Stimulated activated CD4-positive, alpha-beta T cell treated with anti-CD3 and anti-CD28 coated beads, Interleukin-4, amount 100 ng/mL, for 48 hours (primary cell): Measurements from ENCODE around the gene RNF167.

Source experiments
- DNase-seq, 2 donors: peaks; one replicate each; pipeline ENCODE4 v3.0.0-alpha.2; 2020; ENCODE audit warnings: low read depth in 2 of 2

The RNF167 gene

DNA sequence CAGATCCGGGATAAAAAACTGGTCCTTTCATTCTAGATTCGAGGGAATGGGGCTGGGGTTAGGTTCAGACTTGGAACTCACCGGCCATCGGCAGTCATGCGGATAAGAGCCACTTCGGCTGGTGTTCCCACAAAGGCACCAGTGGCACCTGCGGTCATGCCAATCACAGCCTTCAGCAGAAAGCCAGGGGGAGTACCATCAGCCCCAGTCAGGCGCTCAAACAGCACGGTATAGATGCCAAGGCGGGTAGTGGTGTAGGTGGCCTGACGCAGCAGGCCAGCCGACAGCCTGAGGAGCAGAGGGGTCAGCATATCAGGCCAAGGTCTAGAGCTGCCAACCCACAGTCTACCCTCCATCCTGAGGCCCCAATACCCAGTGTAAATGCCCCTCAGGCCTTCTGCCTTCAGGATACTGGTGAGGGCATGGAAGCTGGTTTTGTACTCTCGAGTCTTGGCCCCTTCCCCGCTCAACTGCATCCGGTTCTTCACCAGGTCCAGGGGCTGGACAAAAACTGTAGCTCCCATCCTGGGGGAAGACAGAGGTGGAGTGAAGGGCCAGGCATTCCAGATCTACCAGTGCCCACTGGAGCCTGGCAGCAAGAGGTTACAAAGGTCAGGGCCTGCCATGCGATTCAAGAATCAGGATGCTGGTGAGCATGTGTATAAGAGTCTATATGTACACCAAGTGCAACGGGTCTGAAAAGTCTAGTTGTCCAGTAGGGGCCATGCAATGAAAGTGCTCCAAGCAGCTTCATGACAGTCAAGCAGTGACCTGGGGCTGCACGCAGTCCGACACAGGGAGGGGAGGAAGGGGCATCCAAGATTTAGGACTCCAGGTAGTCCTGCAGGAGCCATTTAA lies 1.2 kb upstream of the RNF167 start:
- no peak for DNase-seq

GRCh38 chr17:4939546-4939795 lies 597 bp upstream of the RNF167 start:
- DNase-seq, result no peak

DNA sequence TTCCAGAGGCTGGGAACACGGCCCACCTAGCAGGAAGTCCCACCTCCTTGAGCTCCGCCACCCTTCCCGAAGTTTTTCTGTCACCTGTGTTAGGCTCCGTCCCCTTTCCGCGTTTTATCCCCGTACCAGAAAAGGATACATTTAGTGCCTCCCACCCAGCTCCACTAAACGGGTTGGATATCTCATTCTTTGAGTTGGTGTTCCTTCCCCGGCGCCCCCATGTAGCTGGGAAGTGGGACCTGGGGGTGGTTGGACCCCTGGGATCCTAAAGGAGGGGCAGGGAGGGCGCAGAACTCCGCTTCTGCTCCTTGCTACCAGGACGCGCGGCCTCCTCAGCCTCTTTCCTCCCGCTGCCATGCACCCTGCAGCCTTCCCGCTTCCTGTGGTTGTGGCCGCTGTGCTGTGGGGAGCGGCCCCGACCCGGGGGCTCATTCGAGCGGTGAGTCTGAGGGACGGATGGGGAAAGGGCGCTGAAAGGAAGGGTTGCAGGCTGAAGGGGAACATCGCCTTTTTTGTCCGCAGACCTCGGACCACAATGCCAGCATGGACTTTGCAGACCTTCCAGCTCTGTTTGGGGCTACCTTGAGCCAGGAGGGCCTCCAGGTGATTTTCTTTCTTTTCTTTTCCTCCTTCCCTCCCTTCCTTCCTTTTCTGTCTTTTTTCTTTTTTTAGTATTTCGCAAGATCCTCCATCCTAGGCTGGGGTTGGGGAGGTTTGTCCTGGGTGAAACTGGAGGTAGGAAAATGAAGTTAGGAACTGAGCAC lies 669 bp downstream of the RNF167 start:
- peak in 1 of 2 donors; percentile 32 for DNase-seq

DNA sequence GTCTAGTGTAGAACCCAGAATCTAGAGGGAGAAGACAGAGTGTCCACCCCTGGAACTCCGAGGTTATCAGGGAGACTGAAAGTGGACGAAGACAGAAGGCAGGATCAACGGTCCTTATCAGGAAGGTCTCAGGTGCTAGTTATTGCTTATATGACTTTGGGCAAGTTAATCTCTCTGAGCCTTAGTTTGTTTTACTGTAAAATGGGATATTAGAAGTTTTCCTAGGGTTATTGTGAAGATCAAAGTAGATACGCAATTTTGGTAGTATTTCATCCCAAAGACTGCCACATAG lies 1.2 kb downstream of the RNF167 start:
- no peak for DNase-seq

- DNase-seq, result no peak
These were observed 2.9 kb downstream of the RNF167 start for GRCh38 chr17:4942760-4943508.

GRCh38 chr17:4944163-4944553 lies 4.1 kb downstream of the RNF167 start:
- DNase-seq, result peak in 1 of 2 donors; percentile 36

GRCh38 chr17:4944554-4945175 lies 4.6 kb downstream of the RNF167 start:
- DNase-seq, result peak; percentile 21 to 28

GRCh38 chr17:4945176-4945943 lies 5.3 kb downstream of the RNF167 start:
- DNase-seq, result peak; percentile 73 to 86

- no peak for DNase-seq
These were observed 5.8 kb downstream of the RNF167 start for GRCh38 chr17:4945944-4946280.

GRCh38 chr17:4946312-4946976 lies 6.4 kb downstream of the RNF167 start:
- no peak for DNase-seq

DNA sequence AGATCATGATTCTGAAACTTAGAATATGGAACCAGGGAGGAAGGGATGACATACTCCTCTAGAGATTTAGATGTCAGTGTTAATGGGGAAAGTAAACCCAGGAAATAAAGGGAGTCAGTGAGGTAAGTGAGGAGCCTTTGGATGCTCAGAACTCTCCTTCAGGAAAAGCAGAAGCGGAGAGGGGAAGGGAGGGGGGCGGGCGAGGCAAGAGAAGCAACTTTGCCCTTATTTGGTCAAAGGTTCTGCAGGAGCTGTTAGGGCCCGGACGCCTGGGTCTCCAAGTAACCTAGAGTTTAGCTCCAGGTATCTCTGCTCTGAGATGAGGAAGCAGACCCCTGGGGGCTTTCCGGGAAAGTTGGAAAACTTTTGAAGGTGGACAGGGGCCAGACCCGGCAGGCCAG lies 6.9 kb downstream of the RNF167 start:
- DNase-seq, result no peak

DNA sequence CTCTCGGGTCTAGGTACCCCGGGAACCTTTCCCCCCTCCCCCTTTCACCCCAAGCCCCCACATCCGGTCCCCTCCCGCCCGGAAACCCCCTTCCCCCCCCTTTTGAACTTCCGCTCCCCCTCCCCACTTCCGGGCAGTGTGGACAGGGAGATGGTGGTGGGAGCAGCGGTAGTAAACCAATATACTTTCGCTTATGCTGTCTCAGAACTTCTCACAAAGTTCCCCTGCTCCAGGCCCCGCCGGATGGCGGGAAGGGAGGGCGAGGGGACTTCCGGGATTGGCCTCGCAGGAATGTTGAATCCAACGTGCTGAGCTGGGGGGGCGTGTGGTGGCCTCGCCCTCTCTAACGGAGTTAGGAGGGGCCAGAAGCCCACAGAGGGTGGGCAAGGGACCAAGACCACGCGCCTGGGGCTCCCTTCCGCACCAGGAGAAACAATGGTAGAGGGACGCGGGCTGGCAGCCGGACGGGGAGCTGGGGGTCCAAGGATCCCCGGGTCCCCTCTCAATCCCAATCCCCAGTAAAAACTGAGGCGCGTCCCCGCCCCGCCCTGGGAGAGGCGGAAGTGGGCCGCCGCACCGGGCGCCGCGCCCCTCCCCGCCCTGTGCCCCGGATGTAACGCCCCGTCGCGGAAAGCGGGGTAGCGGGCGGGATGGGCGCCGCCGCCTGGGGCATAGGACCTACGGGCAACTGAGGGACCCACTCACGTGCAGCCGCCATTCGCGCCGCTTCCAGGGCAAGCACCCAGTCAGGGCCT lies 7.5 kb downstream of the RNF167 start:
- peak; percentile 59 to 63 for DNase-seq

- peak; percentile 85 to 88 for DNase-seq
These were observed 8.3 kb downstream of the RNF167 start, which contains the start of gene PFN1 for GRCh38 chr17:4948166-4948930. Gene PFN1 (minus strand): TSS chr17:4948530. CDS start chr17:4948394, 136 bp downstream.

GRCh38 chr17:4948931-4949320 lies 8.9 kb downstream of the RNF167 start:
- DNase-seq, result peak; percentile 60 to 74

- DNase-seq, result peak; percentile 60 to 73
These were observed 9.4 kb downstream of the RNF167 start for GRCh38 chr17:4949321-4950074.

GRCh38 chr17:4950075-4950745 lies 10.1 kb downstream of the RNF167 start:
- DNase-seq, result peak in 1 of 2 donors; percentile 34

DNA sequence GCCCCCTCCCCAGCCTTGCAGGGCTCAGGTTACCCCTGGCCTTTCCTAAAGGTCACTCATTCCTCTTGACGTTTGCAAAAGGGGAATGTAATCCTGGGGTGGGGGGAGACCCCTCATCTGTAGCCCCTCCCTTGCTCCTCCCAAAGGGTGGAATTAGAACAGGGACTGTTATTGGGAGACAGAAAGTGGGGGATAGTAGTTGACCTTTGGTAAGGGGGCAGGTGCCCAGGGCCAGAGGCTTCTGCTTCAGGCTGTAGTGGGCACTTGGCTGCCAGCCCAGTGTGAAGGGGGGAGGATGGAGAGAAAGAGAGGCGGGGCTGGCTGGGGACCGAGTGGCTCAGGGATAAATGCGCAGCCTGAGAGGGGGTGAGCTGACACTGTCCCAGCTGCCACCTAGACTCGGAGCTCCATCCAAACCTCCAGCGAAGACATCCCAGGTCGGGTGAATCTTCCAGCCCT lies 10.7 kb downstream of the RNF167 start, which contains the start of gene ENO3:
TSS of gene ENO3 (plus strand) at position 374 of the 459 bp plus-strand sequence. CDS start 711 bp downstream, outside the sequence.
- DNase-seq, result no peak

GRCh38 chr17:4951486-4951885 lies 11.4 kb downstream of the RNF167 start:
- no peak for DNase-seq
